GM19351 (cell line): ENCODE results near the gene CDK17.
"Not testable (repeated sequence)": the region's sequence is repeated elsewhere in the genome, so short reads cannot be mapped to it uniquely, and the experiment has no call there.

Source experiments
- ATAC-seq: cut with Tn5 transposase; IDR thresholded peaks from one replicate; pipeline ENCODE4 v1.9.1; 2021; ENCODE audit warnings: mild to moderate bottlenecking, moderate library complexity; ENCODE audit not compliant: unreplicated experiment

Gene CDK17

GRCh38 chr12:96359328-96359727, 40.9 kb downstream of the CDK17 start:
- ATAC-seq, result no peak

- ATAC-seq, result no peak
These were observed 43.4 kb downstream of the CDK17 start for GRCh38 chr12:96356831-96357230.

DNA sequence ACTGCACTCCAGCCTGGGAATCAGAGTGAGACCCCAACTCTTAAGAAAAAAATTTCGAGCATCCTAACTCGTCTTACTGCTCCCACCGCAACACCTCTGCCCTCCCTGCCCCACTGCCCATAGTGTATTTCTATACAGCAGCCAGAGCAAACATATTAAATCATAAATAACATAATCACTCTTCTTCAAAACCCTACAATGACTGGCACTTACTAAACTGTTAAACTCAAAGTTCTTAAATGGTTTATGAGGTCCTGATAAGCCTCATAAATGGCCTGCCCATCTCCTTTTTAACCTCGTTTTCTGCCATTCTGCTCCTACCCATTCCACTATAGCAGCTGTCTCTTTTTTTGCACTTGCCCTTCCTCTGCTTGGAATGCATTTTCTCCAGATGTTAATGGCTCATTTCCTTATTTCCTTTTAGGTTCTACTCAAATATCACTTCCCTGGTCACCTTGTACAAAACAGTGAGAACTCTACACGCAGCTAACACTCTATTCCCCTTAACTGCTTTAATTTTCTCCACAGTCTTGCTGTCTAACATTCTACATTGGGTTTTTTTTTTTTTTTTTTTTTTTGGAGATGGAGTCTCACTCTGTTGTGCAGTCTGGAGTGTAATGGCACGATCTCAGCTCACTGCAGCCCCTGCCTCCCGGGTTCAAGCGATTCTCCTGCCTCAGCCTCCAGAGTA, 45.2 kb downstream of the CDK17 start:
- ATAC-seq, result no peak

DNA sequence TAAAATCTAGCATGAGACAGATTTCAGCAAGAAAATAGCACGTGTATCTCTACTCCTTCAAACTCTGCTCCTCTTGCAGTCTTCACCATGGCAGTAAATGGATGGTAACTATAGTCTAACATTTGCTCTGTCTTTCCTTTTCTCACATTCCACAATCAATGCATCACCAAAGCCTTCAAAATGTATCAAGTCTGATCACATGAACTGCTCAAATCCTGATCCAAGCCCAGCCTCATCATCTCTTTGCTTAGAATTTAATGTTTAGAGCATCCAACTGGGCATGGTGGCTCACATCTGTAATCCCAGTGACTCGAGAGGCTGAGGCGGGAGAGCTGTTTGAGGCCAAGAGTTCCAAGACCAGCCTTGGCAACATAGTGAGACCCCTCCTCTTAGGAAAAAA, 45.9 kb downstream of the CDK17 start:
- no peak for ATAC-seq

- ATAC-seq, result no peak
These were observed 47.9 kb downstream of the CDK17 start for GRCh38 chr12:96352161-96352835.

- peak; percentile 46 for ATAC-seq
These were observed 49.3 kb downstream of the CDK17 start for GRCh38 chr12:96350982-96351381.

DNA sequence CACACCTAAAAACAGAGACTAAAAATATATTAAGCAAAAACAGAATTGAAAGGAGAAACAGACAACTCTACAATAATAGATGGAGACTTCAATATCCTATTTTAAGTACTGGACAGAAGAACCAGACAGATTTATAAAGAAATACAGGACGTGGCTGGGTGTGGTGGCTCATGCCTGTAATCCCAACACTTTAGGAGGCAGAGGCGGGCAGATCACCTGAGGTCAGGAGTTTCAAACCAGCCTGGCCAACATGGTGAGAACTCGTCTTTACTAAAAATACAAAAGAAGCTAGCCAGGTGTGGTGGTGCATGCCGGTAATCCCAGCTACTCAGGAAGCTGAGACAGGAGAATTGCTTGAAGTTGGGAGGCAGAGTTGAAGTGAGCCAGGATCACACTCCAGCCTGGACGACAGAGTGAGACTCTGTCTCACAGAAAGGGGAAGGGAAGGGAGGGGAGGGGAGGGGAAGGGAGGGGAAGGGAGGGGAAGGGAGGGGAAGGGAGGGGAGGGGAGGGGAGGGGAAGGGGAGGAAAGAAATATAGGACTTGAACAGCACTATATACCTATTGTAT, 53.0 kb downstream of the CDK17 start:
- ATAC-seq, result no peak

GRCh38 chr12:96346716-96347115, 53.5 kb downstream of the CDK17 start:
- ATAC-seq, result not testable (repeated sequence)

DNA sequence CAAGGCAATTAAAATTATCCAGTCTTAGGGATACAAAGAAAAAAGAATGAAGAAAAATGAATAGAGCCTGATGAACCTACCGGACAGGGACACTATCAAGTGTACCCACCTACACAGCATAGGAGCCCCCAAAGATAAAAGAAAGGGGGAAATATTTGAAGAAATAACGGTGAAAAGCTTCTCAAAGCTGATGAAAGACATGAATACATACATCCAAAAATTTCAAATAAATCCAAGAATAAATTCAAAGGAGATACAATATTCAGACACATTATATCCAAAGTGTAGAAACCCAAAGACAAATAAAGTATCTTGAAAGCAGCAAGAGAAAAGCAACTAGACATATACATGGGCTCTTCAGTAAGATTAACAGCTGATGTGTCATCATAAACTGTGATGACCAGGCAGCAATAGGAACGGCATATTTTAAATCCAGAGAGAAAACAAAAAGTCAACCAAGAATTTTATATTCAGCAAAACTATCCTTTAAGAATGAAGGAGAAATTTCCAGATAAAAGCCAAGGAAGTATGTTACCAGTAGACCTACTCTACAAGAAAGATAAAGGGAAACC, 56.0 kb downstream of the CDK17 start:
- no peak for ATAC-seq

DNA sequence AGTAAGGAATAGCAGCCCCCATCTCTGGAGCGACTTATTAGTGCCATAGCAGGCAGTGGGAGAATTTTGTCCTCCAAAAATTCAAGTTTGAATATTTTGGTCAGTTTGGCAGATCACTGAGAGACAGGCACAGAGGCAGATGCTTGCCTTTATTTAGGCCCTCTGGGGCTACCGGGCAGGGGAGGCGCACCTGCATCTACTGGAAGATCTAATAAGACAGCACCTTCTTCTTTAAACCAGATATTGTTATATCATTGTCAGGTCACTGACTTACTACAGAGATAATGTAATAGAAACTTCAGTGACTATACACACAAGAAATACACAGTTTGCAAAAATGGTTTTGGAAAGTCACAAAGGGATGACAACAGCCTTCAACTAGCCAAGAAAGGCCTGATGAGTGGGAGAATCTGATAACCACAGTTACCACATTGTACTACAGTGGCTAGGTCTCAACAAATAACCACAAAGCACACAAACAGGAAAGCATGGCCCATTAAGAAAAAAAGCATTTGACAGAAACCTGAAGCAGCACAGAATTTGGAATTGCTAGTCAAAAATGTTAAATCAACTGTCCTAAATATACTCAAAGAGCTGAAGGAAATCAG, 56.8 kb downstream of the CDK17 start:
- peak; percentile 93 for ATAC-seq

DNA sequence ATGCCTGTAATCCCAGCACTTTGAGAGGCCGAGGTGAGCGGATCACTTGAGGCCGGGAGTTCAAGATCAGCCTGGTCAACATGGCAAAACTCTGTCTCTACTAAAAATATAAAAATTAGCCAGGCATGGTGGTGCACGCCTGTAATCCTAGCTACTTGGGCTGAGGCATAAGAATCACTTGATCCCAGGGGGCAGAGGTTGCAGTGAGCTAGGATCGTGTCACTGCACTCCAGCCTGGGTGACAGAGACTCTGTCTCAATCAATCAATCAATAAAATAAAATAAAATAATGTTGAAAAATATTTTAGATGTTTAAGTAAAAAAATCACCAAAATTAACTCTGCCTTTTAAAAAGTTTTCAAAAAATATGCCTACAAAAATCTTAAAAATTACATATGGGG, 60.6 kb downstream of the CDK17 start:
- ATAC-seq, result not testable (repeated sequence)

GRCh38 chr12:96338852-96339471, 61.3 kb downstream of the CDK17 start:
- ATAC-seq, result no peak

GRCh38 chr12:96337953-96338352, 62.3 kb downstream of the CDK17 start:
- ATAC-seq, result no peak

DNA sequence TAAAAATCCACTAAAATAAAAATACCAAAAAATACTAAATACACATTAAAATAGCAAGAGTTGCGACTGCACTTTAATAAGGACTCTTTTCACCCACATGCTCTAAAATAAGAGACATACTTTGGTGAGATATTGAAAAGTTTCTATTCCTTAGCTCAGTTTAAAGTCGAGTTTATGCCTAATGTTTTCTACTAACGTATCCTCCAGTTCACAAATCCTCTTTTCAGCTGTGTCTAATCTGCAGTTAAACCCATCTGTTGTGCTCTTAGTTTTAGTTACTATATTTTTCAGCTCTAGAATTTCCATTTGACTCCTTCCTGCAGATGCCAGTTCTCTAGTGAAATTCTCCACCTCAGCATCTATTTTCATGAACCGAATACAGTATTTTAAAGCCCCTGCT, 63.8 kb downstream of the CDK17 start:
- no peak for ATAC-seq

- peak; percentile 93 for ATAC-seq
These were observed 65.0 kb downstream of the CDK17 start for GRCh38 chr12:96335270-96335669.

DNA sequence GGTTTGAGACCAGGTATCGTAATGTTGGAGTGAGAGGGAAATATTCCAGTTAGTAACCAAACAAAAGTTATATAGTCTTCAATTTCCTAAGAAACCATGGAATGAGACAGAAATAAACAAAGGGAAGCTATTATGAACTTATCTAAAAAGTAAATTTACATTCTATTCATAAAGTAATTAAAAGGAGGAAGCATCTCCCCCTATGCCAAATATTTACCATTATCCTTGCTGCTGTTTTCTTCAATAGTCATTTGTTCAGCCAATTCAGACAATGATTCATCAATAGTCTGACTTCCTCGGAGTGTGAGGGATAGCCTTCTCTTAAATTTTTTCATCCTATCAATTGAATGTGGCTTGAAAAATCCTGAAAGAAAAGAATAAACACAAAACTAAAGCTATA, 65.7 kb downstream of the CDK17 start:
- ATAC-seq, result no peak

GRCh38 chr12:96329545-96329944, 70.7 kb downstream of the CDK17 start:
- no peak for ATAC-seq

DNA sequence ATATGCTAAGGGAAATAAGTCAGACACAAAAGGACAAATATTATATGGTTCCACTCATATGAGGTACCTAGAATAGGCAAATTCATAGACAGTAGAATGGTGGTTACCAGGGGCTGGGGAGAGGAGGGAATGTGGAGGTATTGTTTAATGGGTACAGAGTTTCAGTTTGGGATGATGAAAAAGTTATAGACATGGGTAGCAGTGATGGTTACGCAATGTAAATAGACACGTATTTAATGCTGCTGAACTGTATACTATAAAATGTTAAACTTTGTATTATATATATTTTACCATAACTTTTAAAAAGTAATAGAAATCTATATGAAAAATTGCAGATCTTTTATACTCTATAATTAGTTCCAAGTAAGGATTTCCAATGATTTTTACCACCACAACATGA, 71.2 kb downstream of the CDK17 start:
- ATAC-seq, result no peak

- ATAC-seq, result peak; percentile 40
These were observed 72.3 kb downstream of the CDK17 start for GRCh38 chr12:96327889-96328288.

GRCh38 chr12:96327346-96327745, 72.9 kb downstream of the CDK17 start:
- ATAC-seq, result peak; percentile 84

GRCh38 chr12:96326628-96327227, 73.5 kb downstream of the CDK17 start:
- no peak for ATAC-seq
